ENCODE results near the gene RNPS1.

Gene RNPS1

DNA sequence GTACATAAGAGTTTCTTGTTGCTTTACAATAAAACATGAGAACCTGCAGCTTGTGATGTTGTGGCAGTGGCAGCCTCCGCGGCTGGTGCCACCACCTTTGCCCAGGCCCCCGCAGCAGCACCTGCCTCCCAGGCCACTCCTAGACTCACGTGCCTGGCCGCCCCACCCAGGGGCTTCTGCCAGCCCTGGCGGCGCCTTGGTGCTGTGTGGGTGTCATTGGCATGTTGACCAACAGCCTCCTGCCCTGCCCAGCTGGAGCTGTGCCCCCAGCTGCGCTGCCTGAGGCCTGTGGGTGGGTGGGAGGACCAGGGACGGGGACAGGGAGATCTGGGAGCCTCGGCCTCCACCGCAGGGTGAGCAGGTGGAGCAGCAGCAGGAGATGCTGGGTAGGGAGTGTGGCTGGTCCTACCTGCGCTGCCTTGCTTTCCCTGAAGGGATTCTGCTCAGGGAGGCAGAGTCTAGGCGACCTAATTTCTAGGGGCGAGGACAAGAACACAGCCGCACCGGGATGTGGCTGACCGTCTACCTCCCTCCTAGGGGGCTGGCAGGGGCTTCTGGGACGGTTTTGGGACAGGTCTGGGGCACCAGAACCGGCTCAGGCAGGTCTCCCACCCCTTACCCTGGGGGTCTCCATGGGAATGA is 32.1 kb downstream of the RNPS1 start:
- no peak for DNase-seq (ENCODE audit: low read depth)

DNA sequence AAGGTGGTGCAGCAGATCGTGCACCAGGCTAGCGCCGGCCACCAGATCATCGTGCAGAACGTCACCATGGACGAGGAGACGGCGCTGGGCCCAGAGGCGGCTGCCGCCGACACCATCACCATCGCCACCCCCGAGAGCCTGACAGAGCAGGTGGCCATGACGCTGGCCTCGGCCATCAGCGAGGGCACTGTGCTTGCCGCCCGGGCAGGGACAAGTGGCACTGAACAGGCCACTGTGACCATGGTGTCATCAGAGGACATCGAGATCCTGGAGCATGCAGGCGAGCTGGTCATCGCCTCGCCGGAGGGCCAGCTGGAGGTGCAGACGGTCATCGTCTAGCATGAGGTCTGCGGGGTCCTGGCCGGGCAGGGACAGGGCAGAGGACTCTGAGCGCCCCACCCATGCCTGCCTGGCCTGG is 32.7 kb downstream of the RNPS1 start:
- no peak for DNase-seq (ENCODE audit: low read depth)

GRCh38 chr16:2234813-2235170 is 33.1 kb downstream of the RNPS1 start:
- no peak for DNase-seq (ENCODE audit: low read depth)

DNA sequence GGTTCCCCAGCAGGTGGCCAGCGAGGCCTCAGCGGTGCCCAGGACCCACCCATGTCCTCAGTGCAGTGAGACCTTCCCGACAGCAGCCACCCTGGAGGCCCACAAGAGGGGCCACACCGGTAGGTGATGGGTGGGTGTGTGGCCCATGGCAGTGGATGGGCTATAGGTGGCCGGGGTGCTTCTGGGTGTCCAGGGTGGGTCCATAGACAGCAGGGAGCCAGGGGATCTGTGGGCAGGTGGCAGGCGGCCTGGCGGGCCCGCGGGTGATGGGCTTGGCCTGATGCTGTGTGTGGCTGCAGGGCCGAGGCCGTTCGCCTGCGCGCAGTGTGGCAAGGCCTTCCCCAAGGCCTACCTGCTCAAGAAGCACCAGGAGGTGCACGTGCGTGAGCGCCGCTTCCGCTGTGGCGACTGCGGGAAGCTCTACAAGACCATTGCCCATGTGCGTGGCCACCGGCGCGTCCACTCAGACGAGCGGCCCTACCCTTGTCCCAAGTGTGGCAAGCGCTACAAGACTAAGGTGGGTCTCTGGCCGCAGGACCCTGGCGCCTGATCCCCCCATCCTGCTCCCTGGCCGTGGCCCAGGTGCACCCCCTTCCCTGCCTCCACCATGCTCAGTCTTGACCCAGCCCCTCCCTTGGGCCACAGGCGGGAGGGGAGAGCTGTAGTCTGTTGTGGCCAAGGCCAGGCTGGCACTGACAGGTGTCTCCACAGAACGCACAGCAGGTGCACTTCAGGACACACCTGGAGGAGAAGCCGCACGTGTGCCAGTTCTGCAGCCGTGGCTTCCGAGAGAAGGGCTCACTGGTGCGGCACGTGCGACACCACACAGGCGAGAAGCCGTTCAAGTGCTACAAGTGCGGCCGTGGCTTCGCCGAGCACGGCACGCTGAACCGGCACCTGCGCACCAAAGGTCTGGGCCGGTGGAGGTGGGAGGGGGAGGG is 33.8 kb downstream of the RNPS1 start:
- DNase-seq (ENCODE audit: low read depth), result no peak

DNA sequence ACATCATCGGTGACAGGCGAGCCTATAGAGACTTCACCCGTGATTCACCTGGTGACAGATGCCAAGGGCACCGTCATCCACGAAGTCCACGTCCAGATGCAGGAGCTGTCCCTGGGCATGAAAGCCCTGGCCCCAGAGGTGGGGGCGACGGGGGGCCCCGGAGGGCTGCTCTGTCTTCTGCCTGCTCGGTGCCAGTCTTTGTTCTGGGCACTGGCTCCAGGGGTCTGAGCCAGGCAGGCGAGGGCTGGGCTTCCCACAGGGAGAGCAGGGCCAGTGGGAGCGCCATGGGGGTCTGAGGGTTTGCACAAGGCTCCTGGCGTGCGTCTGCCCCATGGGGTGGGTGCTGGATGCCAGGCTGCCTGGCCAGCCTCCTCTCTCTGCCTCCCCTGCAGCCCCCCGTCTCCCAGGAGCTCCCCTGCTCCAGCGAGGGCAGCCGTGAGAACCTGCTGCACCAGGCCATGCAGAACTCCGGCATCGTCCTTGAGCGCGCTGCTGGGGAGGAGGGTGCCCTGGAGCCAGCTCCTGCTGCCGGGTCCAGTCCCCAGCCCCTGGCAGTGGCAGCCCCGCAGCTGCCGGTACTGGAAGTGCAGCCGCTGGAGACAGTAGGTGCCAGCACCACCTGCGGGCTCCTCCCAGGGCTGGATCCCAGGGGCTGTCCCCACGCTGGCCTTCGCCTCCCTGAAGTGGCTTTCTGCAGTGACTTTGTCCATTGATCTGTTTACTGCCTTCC is 34.7 kb downstream of the RNPS1 start:
- no peak for DNase-seq (ENCODE audit: low read depth)

DNA sequence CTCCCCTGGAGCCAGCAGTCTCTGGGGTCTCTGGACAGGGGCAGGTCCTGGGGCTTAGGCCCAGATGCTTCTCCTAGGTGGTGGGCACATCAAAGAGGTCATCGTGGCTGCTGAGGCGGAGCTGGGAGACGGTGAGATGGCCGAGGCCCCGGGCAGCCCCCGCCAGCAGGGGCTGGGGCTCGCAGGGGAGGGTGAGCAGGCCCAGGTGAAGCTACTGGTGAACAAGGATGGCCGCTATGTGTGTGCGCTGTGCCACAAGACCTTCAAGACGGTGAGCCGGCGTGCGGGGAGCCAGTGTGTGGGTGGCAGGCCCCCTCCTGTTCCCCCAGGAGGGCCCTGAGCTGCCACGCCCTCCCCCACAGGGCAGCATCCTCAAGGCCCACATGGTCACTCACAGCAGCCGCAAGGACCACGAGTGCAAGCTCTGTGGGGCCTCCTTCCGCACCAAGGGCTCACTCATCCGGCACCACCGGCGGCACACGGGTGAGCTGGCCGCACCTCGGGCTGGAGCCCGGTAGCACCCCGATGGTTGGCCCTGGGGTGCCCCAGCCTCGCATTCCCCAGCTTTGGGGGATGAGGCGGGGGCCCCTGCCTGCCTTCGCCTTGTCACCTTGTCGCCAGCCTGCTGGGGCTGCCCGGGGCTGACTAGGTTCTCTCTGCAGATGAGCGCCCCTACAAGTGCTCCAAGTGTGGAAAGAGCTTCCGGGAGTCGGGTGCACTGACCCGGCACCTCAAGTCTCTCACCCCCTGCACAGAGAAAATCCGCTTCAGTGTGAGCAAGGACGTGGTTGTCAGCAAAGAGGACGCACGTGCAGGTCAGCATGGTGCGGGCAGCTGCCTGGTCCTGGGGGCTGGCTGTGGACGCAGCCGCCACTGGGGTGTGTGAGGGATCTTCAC is 35.6 kb downstream of the RNPS1 start:
- no peak for DNase-seq (ENCODE audit: low read depth)

- DNase-seq (ENCODE audit: low read depth), result no peak
These were observed 36.7 kb downstream of the RNPS1 start for GRCh38 chr16:2231016-2231931.

DNA sequence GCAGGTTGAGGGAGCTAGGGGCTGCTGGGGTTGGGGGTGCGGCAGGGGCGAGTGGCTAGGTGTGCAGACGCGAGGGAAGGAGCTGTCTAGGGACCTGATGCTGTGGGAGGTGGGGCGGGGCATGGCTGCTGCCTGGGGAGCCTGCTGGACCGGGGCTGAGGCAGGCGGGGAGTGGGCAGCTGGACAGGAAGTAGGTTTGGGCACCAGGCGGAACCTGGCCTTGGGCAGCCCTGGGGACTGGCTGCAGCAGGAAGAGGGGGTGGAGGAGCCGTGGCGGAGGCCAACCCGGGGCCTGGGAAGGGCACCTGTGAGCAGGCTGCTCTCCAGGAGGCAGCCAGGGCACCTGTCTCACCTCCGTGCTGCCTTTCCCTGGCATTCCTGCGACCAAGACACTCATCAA is 37.5 kb downstream of the RNPS1 start:
- DNase-seq (ENCODE audit: low read depth), result no peak

DNA sequence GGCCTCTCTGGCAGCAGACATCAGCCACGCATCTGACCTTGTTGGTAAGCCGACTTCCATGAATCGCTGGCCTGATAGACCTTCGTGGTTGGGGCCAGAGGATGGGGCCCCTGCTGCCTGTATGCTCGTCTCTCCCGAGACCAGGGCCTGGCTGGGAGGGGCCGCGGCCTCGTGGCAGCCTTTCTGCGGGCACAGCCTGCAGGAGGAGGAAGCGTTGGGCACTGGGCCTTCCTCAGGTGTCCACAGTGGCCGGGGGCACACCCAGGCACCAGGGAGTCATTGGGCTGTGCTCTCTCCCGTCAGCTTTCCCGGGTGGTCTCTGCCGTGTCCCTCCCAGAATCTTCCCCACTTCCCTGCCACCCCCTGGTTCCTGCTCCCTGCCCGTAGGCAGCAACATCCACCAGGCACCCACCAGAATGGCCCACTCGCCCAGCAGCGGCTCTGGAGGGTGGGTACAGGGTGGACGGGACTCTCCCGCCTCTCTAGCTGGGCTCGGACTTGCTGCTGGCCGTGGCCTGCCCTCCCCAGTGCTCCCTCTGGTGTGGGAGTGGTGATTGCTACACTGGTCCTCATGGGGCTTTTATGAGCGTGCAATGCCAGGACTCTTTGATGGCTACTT is 38.2 kb downstream of the RNPS1 start:
- DNase-seq (ENCODE audit: low read depth), result no peak

DNA sequence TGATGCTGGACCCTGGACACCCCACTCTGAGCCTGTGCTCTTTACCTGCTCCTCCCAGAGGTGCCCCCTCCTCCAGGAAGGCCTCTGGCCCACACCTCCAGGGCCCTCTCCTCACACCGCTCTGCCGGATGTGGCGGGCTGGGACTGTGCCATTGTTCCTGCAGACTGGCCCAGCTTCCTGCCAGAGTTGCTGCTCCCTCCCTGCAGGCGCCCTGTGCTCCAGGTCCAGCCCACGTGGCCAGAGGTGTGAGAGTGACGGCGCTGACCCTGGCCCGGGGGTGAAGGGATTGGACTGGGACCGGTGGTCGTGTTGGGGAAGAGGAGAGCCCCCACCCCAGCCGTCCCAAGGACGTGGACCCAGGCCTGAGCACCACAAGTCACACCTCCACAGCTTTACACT is 38.8 kb downstream of the RNPS1 start:
- no peak for DNase-seq (ENCODE audit: low read depth)

GRCh38 chr16:2228161-2228824 is 39.6 kb downstream of the RNPS1 start:
- DNase-seq (ENCODE audit: low read depth), result no peak

DNA sequence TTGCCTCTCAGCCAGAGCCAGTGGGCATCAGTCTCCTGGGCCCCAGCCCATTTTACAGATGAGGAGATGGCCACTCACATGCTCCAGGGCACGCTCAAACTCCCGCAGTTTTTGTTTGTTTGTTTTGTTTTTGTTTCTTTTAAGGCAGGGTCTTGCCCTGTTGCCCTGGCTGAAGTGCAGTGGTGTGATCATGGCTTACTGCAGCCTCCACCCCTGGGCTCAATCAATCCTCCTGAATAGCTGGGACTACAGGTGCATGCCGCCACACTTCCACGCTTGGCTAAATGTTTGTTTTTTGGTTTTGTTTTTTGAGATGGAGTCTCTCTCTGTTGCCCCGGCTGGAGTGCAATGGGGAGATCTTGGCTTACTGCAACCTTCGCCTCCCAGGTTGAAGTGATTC is 41.0 kb downstream of the RNPS1 start:
- no peak for DNase-seq (ENCODE audit: low read depth)

GRCh38 chr16:2226245-2226793 is 41.6 kb downstream of the RNPS1 start:
- DNase-seq (ENCODE audit: low read depth), result no peak

DNA sequence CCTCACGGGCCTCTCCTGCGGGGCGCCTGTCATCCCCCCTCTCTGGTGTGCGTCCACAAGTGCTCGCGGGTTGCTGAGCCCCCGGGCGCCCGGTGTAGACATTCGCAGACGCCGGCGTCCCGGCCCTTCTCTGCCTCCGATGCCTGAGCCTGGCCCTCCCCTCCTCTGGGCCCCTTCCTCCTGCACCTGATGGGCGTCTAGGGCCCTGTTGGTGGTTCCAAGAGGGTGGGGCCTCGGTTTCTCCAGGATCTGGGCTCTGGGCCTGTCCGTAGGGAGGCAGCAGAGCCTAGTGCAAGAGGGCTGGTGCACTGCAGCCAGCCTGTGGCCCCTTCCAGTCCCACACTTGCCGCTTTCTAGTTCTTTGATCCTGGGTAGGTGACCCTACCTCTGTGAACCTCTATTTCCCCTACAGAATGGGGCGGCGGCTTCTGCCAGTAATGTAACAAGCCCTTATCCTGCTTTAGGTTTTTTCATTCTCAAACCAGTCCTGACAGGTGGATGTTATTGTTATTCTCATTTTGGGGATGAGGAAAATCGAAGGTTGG is 43.9 kb downstream of the RNPS1 start:
- no peak for DNase-seq (ENCODE audit: low read depth)

DNA sequence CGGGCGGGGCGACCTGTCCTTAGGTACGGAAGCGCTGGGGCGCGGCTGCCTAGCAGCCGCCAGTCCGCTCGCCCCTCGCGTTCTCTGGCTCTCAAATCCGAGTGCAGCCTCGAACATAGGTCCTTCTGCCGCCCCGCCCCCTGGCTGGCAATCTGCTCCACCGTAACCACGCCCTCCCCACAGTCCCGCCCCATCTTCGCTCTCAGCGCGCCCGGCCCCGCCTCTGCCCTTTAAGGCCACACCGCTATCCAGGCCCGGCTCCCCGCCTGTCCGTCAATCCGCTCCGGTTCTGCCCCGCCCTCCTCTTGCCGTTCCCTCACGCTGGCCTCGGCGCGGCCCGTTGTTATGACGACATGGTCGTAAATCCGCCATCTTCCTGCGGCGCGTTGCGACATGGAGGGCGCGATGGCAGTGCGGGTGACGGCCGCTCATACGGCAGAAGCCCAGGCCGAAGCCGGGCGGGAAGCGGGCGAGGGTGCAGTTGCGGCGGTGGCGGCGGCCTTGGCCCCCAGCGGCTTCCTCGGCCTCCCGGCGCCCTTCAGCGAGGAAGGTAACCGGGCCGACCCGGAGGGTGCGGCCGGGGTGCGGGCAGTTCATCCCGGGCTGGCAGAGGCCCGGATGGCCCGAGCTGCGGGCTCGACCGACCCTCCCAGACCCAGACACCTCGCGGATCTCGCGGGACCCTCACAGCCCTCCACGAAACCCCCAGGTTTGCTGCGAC is 44.5 kb downstream of the RNPS1 start, which contains the start of gene E4F1:
E4F1 (plus strand) TSS at position 371 of the 721 bp plus-strand sequence; CDS start at position 394, 23 bp downstream.
- DNase-seq (ENCODE audit: low read depth), result peak; percentile 97

DNA sequence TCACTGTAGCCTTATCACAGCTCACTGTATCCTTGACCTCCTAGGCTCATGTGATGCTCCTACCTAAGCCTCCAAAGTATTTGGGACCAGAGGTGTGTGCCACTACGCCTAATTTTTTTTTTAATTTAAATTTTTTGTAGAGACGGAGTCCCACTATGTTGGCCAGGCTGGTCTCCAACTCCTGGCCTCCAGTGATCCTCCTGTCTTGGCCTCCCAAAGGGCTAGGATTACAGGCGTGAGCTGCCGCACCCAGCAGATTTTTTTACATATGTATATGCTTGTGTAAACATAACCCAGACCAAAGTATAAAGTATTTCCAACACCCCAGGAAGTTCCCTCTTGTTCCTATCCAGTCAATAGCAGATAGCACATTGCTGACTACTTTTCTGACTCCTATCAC is 51.6 kb downstream of the RNPS1 start:
- no peak for DNase-seq (ENCODE audit: low read depth)

DNA sequence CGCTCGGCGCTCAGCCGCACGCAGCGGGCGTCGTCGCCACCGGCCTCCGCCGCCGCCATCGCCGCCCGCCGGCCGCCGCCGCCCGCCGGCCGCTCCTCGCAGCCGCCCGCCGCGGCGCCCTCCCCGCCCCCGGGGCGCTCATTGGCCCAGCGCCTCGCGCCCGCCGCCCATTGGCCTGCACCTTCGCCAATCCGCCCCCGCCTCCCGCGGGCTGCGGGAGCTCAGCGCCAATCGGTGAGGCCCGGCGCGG is 53.3 kb downstream of the RNPS1 start, which contains the start of gene PGP:
PGP (minus strand) TSS at position 122 of the 250 bp plus-strand sequence; CDS start at position 59, 63 bp downstream.
- no peak for DNase-seq (ENCODE audit: low read depth)
